Mesenchymal stem cell (in vitro differentiated cells and primary cell): ENCODE data around the gene DENND4C.
"Not testable (repeated sequence)": the region's sequence is repeated elsewhere in the genome, so short reads cannot be mapped to it uniquely, and the experiment has no call there.

Experiments
- DNase-seq: peaks from one replicate; pipeline ENCODE4 v3.0.0-alpha.2; 2013
- H2AFZ ChIP-seq: one replicate; pipeline ENCODE4 v1.6.1; 2013; ENCODE audit warnings: low read depth, mild to moderate bottlenecking, control low read depth, inconsistent platforms, low read length, moderate library complexity
- H2AK5ac ChIP-seq: 2 replicates; pipeline ENCODE4 v1.6.1; 2013; ENCODE audit warnings: low read length, moderate library complexity, mild to moderate bottlenecking, inconsistent platforms; ENCODE audit not compliant: severe bottlenecking
- H2BK120ac ChIP-seq: one replicate; pipeline ENCODE4 v1.6.1; 2013; ENCODE audit warnings: low read depth, mild to moderate bottlenecking, inconsistent platforms, low read length, moderate library complexity
- H2BK12ac ChIP-seq, 2 experiments: one replicate each; pipeline ENCODE4 v1.6.1; 2013; ENCODE audit warnings: inconsistent platforms in 2 of 2, low read length in 2 of 2, mild to moderate bottlenecking in 2 of 2, moderate library complexity in 2 of 2, control low read depth in 1 of 2
- H2BK15ac ChIP-seq: one replicate; pipeline ENCODE4 v1.6.1; 2013; ENCODE audit warnings: mild to moderate bottlenecking, low read depth, inconsistent platforms; ENCODE audit not compliant: poor library complexity, severe bottlenecking
- H2BK5ac ChIP-seq: 2 replicates; pipeline ENCODE4 v1.6.1; 2013; ENCODE audit warnings: low read depth, mild to moderate bottlenecking, low read length, control low read depth, inconsistent platforms; ENCODE audit not compliant: poor library complexity, severe bottlenecking
- H3K14ac ChIP-seq, 2 experiments: one replicate each; pipeline ENCODE4 v1.6.1; 2013; ENCODE audit warnings: inconsistent platforms in 2 of 2, low read length in 2 of 2, control low read depth in 1 of 2, mild to moderate bottlenecking in 1 of 2, moderate library complexity in 1 of 2
- H3K18ac ChIP-seq, 2 experiments: one replicate each; pipeline ENCODE4 v1.6.1; 2013; ENCODE audit warnings: inconsistent platforms in 2 of 2, low read length in 2 of 2, control low read depth in 1 of 2, low read depth in 1 of 2, mild to moderate bottlenecking in 1 of 2
- H3K23ac ChIP-seq, 2 experiments: one replicate each; pipeline ENCODE4 v1.6.1; 2013; ENCODE audit warnings: inconsistent platforms in 2 of 2, low read length in 2 of 2, mild to moderate bottlenecking in 2 of 2, moderate library complexity in 2 of 2, control low read depth in 1 of 2
- H3K27ac ChIP-seq: 2 replicates; pipeline ENCODE4 v1.5.1; 2013; ENCODE audit warnings: mild to moderate bottlenecking, moderate library complexity, low read length, control low read depth, inconsistent platforms; ENCODE audit not compliant: poor library complexity, severe bottlenecking
- H3K27me3 ChIP-seq, 2 experiments: 2 replicates each; pipeline versions ENCODE4 v1.6.1 to v1.7.0; 2013; ENCODE audit warnings: low read length in 2 of 2, mild to moderate bottlenecking in 2 of 2, moderate library complexity in 2 of 2, control low read depth in 1 of 2, inconsistent platforms in 1 of 2; ENCODE audit not compliant: control insufficient read depth in 1 of 2, insufficient read depth in 1 of 2
- H3K36me3 ChIP-seq, 2 experiments: 2 replicates each; pipeline versions ENCODE4 v1.6.1 to v1.7.0; 2013; ENCODE audit warnings: low read length in 2 of 2, control low read depth in 1 of 2, inconsistent platforms in 1 of 2, low read depth in 1 of 2, mild to moderate bottlenecking in 1 of 2; ENCODE audit not compliant: insufficient read depth in 2 of 2, control insufficient read depth in 1 of 2
- H3K4ac ChIP-seq, 2 experiments: one replicate each; pipeline ENCODE4 v1.6.1; 2013; ENCODE audit warnings: inconsistent platforms in 2 of 2, low read length in 2 of 2, mild to moderate bottlenecking in 2 of 2, moderate library complexity in 2 of 2, control low read depth in 1 of 2, low read depth in 1 of 2
- H3K4me1 ChIP-seq: 2 replicates; pipeline ENCODE4 v1.6.1; 2013; ENCODE audit warnings: low read depth, low read length, control low read depth; ENCODE audit not compliant: control insufficient read depth, insufficient read depth
- H3K4me2 ChIP-seq: 2 replicates; pipeline ENCODE4 v1.6.1; 2013; ENCODE audit warnings: low read length, mild to moderate bottlenecking, inconsistent platforms; ENCODE audit not compliant: poor library complexity, severe bottlenecking
- H3K4me3 ChIP-seq, 2 experiments: 2 replicates each; pipeline versions ENCODE4 v1.5.1 to v1.7.0; 2013; ENCODE audit warnings: low read length in 2 of 2, mild to moderate bottlenecking in 2 of 2, control low read depth in 1 of 2, low read depth in 1 of 2; ENCODE audit not compliant: insufficient read depth in 1 of 2
- H3K79me1 ChIP-seq: replicated peaks from 2 replicates; pipeline ENCODE4 v1.6.1; 2013; ENCODE audit warnings: mild to moderate bottlenecking, control low read depth, low read length, inconsistent platforms; ENCODE audit not compliant: poor library complexity, severe bottlenecking
- H3K9ac ChIP-seq: 2 replicates; pipeline ENCODE4 v1.7.0; 2013; ENCODE audit warnings: mild to moderate bottlenecking, low read length, moderate library complexity
- H3K9me3 ChIP-seq: 2 replicates; pipeline ENCODE4 v1.7.0; 2013; ENCODE audit warnings: mild to moderate bottlenecking, low read length; ENCODE audit not compliant: control insufficient read depth
- H4K8ac ChIP-seq: one replicate; pipeline ENCODE4 v1.6.1; 2013; ENCODE audit warnings: inconsistent platforms, mild to moderate bottlenecking, low read length, moderate library complexity
- H4K91ac ChIP-seq: one replicate; pipeline ENCODE4 v1.6.1; 2013; ENCODE audit warnings: mild to moderate bottlenecking, low read length, inconsistent platforms
- WGBS: methylation state at CpG from one replicate; pipeline ENCODE4 v1.1.7; 2013; ENCODE audit warnings: mixed read lengths; 5-methylcytosine and 5-hydroxymethylcytosine counted together

Gene DENND4C

DNA sequence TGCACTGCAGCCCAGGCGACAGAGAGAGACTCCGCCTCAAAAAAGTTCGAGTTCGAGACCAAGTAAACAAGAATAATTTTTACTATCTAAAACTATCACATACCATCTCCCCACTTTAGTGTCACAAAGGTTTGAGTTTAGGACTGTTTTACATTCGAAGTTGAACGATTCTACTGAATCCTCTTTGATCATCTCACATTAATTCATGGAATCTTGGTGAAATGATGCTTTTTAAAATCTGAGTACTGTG lies 150.3 kb downstream of the DENND4C start:
- no peak overlapping the region for H2AFZ ChIP-seq
- DNase-seq, result no peak
- H2BK15ac ChIP-seq, result no peak overlapping the region
- H3K9ac ChIP-seq, result peak overlapping the region; percentile 97
- H3K27me3 ChIP-seq, result no peaks in the 10 kb centered on the region
- peak overlapping the region; percentile 42 for H2AK5ac ChIP-seq
- H2BK120ac ChIP-seq, result no peak overlapping the region
- H3K36me3 ChIP-seq, result peaks cover 4 to 36% of the 10 kb centered on the region in 2 experiments
- H3K79me1 ChIP-seq, result no peaks in the 10 kb centered on the region
- H3K9me3 ChIP-seq, result no peaks in the 10 kb centered on the region
- H3K18ac ChIP-seq, result peak overlapping the region in 1 of 2 experiments; percentile 69
- no peak overlapping the region for H4K8ac ChIP-seq
- H3K23ac ChIP-seq, result no peak overlapping the region
- no peak overlapping the region for H4K91ac ChIP-seq
- no peak overlapping the region for H3K14ac ChIP-seq
- no peaks in the 10 kb centered on the region for H3K4me1 ChIP-seq
- H2BK12ac ChIP-seq, result no peak overlapping the region
- peak overlapping the region; percentile 51 for H3K4me2 ChIP-seq
- H3K4ac ChIP-seq, result peak overlapping the region in 1 of 2 experiments; percentile 12
- no peak overlapping the region for H2BK5ac ChIP-seq
- 23% methylated on average over 4 of the region's 6 CpGs for WGBS
- peak overlapping the region; percentile 62 to 89 for H3K4me3 ChIP-seq
- peak overlapping the region; percentile 81 for H3K27ac ChIP-seq

DNA sequence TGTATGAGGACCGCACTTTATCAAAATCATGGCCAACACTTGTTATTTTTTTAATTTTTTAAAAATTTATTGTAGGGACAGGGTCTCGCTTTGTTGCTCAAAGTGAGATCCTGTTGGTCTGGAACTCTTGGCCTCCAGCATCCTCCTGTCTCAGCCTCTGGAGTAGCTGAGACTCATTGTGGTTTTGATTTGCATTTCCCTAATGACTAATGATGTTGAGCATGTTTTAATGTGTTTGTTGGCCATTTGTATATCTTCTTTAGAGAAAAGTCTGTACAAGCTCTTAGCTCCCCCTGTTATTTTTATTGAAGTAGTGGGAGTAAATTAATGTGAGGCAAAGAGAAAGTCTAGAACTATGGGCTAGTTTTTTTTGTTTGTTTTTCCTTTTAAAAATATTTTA lies 151.2 kb downstream of the DENND4C start:
- H3K18ac ChIP-seq, result no peak overlapping the region
- no peak overlapping the region for H2AK5ac ChIP-seq
- H3K36me3 ChIP-seq, result peaks cover 0 to 27% of the 10 kb centered on the region in 2 experiments
- DNase-seq, result no peak
- H3K4me3 ChIP-seq, result no peak overlapping the region
- H2BK120ac ChIP-seq, result no peak overlapping the region
- H4K91ac ChIP-seq, result no peak overlapping the region
- no peak overlapping the region for H2BK5ac ChIP-seq
- no peak overlapping the region for H2BK12ac ChIP-seq
- no peak overlapping the region for H3K9ac ChIP-seq
- H3K27ac ChIP-seq, result no peak overlapping the region
- no peaks in the 10 kb centered on the region for H3K9me3 ChIP-seq
- H3K4me2 ChIP-seq, result no peak overlapping the region
- WGBS, result 100% methylated on average over 1 of the region's 2 CpGs
- no peaks in the 10 kb centered on the region for H3K27me3 ChIP-seq
- H4K8ac ChIP-seq, result no peak overlapping the region
- no peaks in the 10 kb centered on the region for H3K79me1 ChIP-seq
- no peak overlapping the region for H3K14ac ChIP-seq
- H3K23ac ChIP-seq, result no peak overlapping the region
- H2AFZ ChIP-seq, result no peak overlapping the region
- H3K4me1 ChIP-seq, result no peaks in the 10 kb centered on the region
- H3K4ac ChIP-seq, result no peak overlapping the region
- H2BK15ac ChIP-seq, result no peak overlapping the region

DNA sequence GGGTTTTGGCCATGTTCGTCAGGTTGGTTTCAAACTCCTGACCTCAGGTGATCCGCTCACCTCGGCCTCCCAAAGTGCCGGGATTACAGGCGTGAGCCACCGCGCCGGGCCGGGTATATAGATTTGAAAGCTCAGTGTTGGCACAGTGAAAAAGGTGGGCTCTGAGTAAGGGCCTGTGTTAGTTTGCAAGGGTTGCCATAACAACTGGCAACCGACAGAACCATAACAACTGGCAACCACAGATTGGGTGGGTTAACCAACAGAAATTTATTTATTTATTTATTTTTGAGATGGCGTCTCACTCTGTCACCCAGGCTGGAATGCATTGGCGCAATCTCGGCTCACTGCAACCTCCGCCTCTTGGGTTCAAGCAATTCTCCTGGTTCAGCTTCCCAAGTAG lies 154.7 kb downstream of the DENND4C start:
- H3K4me2 ChIP-seq, H2BK12ac ChIP-seq, H2BK120ac ChIP-seq, H2AFZ ChIP-seq, H4K8ac ChIP-seq, H4K91ac ChIP-seq, H3K23ac ChIP-seq, H3K27me3 ChIP-seq, H3K9me3 ChIP-seq, H3K9ac ChIP-seq, H3K4me1 ChIP-seq, H3K79me1 ChIP-seq, H3K4ac ChIP-seq, H2BK5ac ChIP-seq, H2AK5ac ChIP-seq, H3K36me3 ChIP-seq, H3K4me3 ChIP-seq, H3K18ac ChIP-seq, H2BK15ac ChIP-seq, H3K14ac ChIP-seq, DNase-seq, H3K27ac ChIP-seq: not testable (repeated sequence)
- WGBS, result 99% methylated on average over 14 of the region's 14 CpGs

DNA sequence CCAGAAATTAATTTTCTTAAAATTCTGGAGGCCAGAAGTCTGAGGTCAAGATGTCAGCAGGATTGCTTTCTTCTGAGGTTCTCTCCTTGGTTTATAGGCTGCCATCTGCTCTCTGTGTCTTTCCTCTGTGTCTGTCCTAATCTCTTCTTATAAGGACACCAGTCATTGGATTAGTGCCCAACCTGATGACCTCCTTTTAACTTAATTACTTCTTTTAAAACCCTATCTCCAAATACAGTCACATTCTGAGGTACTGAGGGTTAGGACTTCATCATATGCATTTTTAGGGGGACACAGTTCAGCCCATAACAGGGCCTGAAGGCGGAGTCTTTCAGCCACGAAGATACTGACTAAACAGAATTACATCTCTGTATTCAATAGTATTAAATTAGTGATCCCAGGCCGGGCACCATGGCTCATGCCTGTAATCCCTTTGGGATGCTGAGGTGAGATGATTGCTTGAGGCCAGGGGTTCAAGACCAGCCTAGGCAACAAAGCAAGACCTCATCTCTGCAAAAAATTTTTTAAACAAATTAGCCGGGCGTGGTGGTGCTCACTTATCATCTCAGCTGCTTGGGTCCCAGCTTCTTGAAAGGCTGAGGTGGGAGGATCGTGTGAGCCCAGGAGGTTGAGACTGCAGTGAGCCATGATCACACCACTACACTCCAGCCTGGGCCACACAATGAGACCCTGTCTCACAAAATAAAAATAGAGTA lies 155.5 kb downstream of the DENND4C start:
- H3K79me1 ChIP-seq, result no peaks in the 10 kb centered on the region
- no peak overlapping the region for H2BK5ac ChIP-seq
- no peak overlapping the region for H2BK12ac ChIP-seq
- H4K8ac ChIP-seq, result no peak overlapping the region
- no peaks in the 10 kb centered on the region for H3K36me3 ChIP-seq
- H3K9me3 ChIP-seq, result no peaks in the 10 kb centered on the region
- H2BK120ac ChIP-seq, result no peak overlapping the region
- no peak overlapping the region for H3K23ac ChIP-seq
- WGBS, result 97% methylated on average over 6 of the region's 6 CpGs
- H3K4me2 ChIP-seq, result no peak overlapping the region
- H2AK5ac ChIP-seq, result no peak overlapping the region
- H3K9ac ChIP-seq, result no peak overlapping the region
- H3K4me1 ChIP-seq, result no peaks in the 10 kb centered on the region
- H3K4me3 ChIP-seq, result no peak overlapping the region
- no peak overlapping the region for H4K91ac ChIP-seq
- DNase-seq, result no peak
- no peak overlapping the region for H3K4ac ChIP-seq
- no peaks in the 10 kb centered on the region for H3K27me3 ChIP-seq
- H2BK15ac ChIP-seq, result no peak overlapping the region
- H2AFZ ChIP-seq, result no peak overlapping the region
- H3K18ac ChIP-seq, result no peak overlapping the region
- H3K14ac ChIP-seq, result no peak overlapping the region
- H3K27ac ChIP-seq, result no peak overlapping the region
